H9 (cell line): Measurements from ENCODE around the gene ARFGEF2. TPM values are rescaled to one million over a fixed set of nuclear protein-coding genes. Genes with fewer than 3 reads are reported as not detected.

Experiments
- DNase-seq: peaks from one replicate; pipeline ENCODE4 v3.0.0-alpha.2; 2017
- H2AFZ ChIP-seq: one replicate; pipeline ENCODE4 v1.6.1; 2013; ENCODE audit warnings: mild to moderate bottlenecking, low read length, control low read depth, moderate library complexity
- H2AK5ac ChIP-seq: 2 replicates; pipeline ENCODE4 v1.6.1; 2013; ENCODE audit warnings: low read length, control low read depth, mixed read lengths; ENCODE audit not compliant: insufficient read length
- H2BK120ac ChIP-seq: one replicate; pipeline ENCODE4 v1.6.1; 2013; ENCODE audit warnings: low read depth, mild to moderate bottlenecking, low read length, control low read depth, inconsistent platforms; ENCODE audit not compliant: poor library complexity, severe bottlenecking
- H2BK12ac ChIP-seq: 2 replicates; pipeline ENCODE4 v1.6.1; 2013; ENCODE audit warnings: low read length, control low read depth, mixed read lengths, low read depth; ENCODE audit not compliant: insufficient read length
- H2BK15ac ChIP-seq: 2 replicates; pipeline ENCODE4 v1.6.1; 2013; ENCODE audit warnings: low read depth, low read length, control low read depth
- H2BK20ac ChIP-seq: one replicate; pipeline ENCODE4 v1.6.1; 2013; ENCODE audit warnings: low read depth, mild to moderate bottlenecking, low read length, control low read depth, inconsistent platforms; ENCODE audit not compliant: poor library complexity, severe bottlenecking
- H2BK5ac ChIP-seq: 2 replicates; pipeline ENCODE4 v1.6.1; 2013; ENCODE audit warnings: low read length, control low read depth, mixed read lengths; ENCODE audit not compliant: insufficient read length
- H3K14ac ChIP-seq: 2 replicates; pipeline ENCODE4 v1.6.1; 2013; ENCODE audit warnings: low read length, control low read depth; ENCODE audit not compliant: insufficient read depth
- H3K18ac ChIP-seq: 2 replicates; pipeline ENCODE4 v1.6.1; 2013; ENCODE audit warnings: low read depth, mild to moderate bottlenecking, mixed read lengths, low read length, control low read depth; ENCODE audit not compliant: insufficient read length
- H3K23ac ChIP-seq: 2 replicates; pipeline ENCODE4 v1.6.1; 2013; ENCODE audit warnings: low read length, control low read depth, mixed read lengths, low read depth; ENCODE audit not compliant: insufficient read length
- H3K23me2 ChIP-seq: 2 replicates; pipeline ENCODE4 v1.6.1; 2013; ENCODE audit warnings: low read depth, mild to moderate bottlenecking, mixed read lengths, low read length, control low read depth; ENCODE audit not compliant: insufficient read length, poor library complexity, severe bottlenecking
- H3K27ac ChIP-seq: 2 replicates; pipeline ENCODE4 v1.5.1; 2013; ENCODE audit warnings: low read length, control low read depth, mixed read lengths, low read depth; ENCODE audit not compliant: insufficient read length
- H3K27me3 ChIP-seq: 2 replicates; pipeline ENCODE4 v1.6.1; 2013; ENCODE audit warnings: low read length, control low read depth, inconsistent platforms; ENCODE audit not compliant: insufficient read depth
- H3K4ac ChIP-seq: 2 replicates; pipeline ENCODE4 v1.6.1; 2013; ENCODE audit warnings: low read depth, mild to moderate bottlenecking, control low read depth, inconsistent platforms, low read length, moderate library complexity
- H3K4me1 ChIP-seq: 2 replicates; pipeline ENCODE4 v1.6.1; 2013; ENCODE audit warnings: low read length, control low read depth, inconsistent platforms; ENCODE audit not compliant: insufficient read depth
- H3K4me2 ChIP-seq: 2 replicates; pipeline ENCODE4 v1.6.1; 2013; ENCODE audit warnings: low read length, control low read depth, mixed read lengths; ENCODE audit not compliant: insufficient read length, insufficient read depth
- H3K56ac ChIP-seq: 2 replicates; pipeline ENCODE4 v1.6.1; 2013; ENCODE audit warnings: low read depth, mild to moderate bottlenecking, mixed read lengths, low read length, control low read depth; ENCODE audit not compliant: insufficient read length
- H3K79me1 ChIP-seq: 2 replicates; pipeline ENCODE4 v1.6.1; 2013; ENCODE audit warnings: low read depth, mild to moderate bottlenecking, moderate library complexity, low read length, control low read depth, inconsistent platforms; ENCODE audit not compliant: insufficient read depth, poor library complexity, severe bottlenecking
- H3K79me2 ChIP-seq: 2 replicates; pipeline ENCODE4 v1.6.1; 2013; ENCODE audit warnings: low read length, control low read depth, inconsistent platforms; ENCODE audit not compliant: insufficient read depth
- H3K9ac ChIP-seq: 2 replicates; pipeline ENCODE4 v1.6.1; 2013; ENCODE audit warnings: low read length, control low read depth, mixed read lengths; ENCODE audit not compliant: insufficient read length; ENCODE audit errors: extremely low read depth
- H3K9me3 ChIP-seq: one replicate; pipeline ENCODE4 v1.6.1; 2013; ENCODE audit warnings: low read depth, low read length, inconsistent platforms; ENCODE audit not compliant: control insufficient read depth
- H3T11ph ChIP-seq: one replicate; pipeline ENCODE4 v1.6.1; 2013; ENCODE audit warnings: mild to moderate bottlenecking, low read length, control low read depth, inconsistent platforms
- H4K20me1 ChIP-seq: one replicate; pipeline ENCODE4 v1.6.1; 2013; ENCODE audit not compliant: control insufficient read depth, insufficient read length, insufficient read depth
- H4K5ac ChIP-seq: 2 replicates; pipeline ENCODE4 v1.6.1; 2013; ENCODE audit warnings: low read depth, mild to moderate bottlenecking, mixed read lengths, low read length, control low read depth; ENCODE audit not compliant: insufficient read length
- H4K8ac ChIP-seq: replicated peaks from 2 replicates; pipeline ENCODE4 v1.6.1; 2013; ENCODE audit warnings: low read length, control low read depth, mixed read lengths, low read depth; ENCODE audit not compliant: insufficient read length
- H4K91ac ChIP-seq: 2 replicates; pipeline ENCODE4 v1.6.1; 2013; ENCODE audit warnings: low read depth, mild to moderate bottlenecking, moderate library complexity, mixed read lengths, low read length, control low read depth; ENCODE audit not compliant: insufficient read length
- H3K27ac Mint-ChIP-seq, 3 experiments: 2 replicates in 2 of 3; 3 replicates in 1 of 3; pipeline ENCODE4 v1.8.0; 2020 to 2021; ENCODE audit warnings: mixed read lengths in 3 of 3, mild to moderate bottlenecking in 1 of 3, moderate library complexity in 1 of 3
- H3K27me3 Mint-ChIP-seq: 2 replicates; pipeline ENCODE4 v1.8.0; 2021; ENCODE audit warnings: low read depth, mild to moderate bottlenecking, moderate library complexity, mixed read lengths
- H3K36me3 Mint-ChIP-seq, 3 experiments: 2 replicates in 2 of 3; 3 replicates in 1 of 3; pipeline ENCODE4 v1.8.0; 2020 to 2021; ENCODE audit warnings: low read depth in 3 of 3, mixed read lengths in 3 of 3; ENCODE audit not compliant: insufficient read depth in 1 of 3
- H3K4me1 Mint-ChIP-seq, 2 experiments: 2 replicates each; pipeline ENCODE4 v1.8.0; 2020; ENCODE audit warnings: mixed read lengths in 2 of 2
- H3K4me3 Mint-ChIP-seq, 2 experiments: 2 replicates in 1 of 2; 3 replicates in 1 of 2; pipeline ENCODE4 v1.8.0; 2020 to 2021; ENCODE audit warnings: mild to moderate bottlenecking in 2 of 2, mixed read lengths in 2 of 2, moderate library complexity in 1 of 2
- H3K9me3 Mint-ChIP-seq, 2 experiments: 2 replicates in 1 of 2; 3 replicates in 1 of 2; pipeline ENCODE4 v1.8.0; 2020; ENCODE audit warnings: mild to moderate bottlenecking in 2 of 2, mixed read lengths in 2 of 2, moderate library complexity in 1 of 2
- WGBS: extraction: QIAGEN DNeasy Blood & Tissue Kit; methylation state at CpG from one replicate; pipeline ENCODE4 v1.1.7; 2013; ENCODE audit warnings: missing lambda C conversion rate, low lambda C conversion rate, mixed read lengths; ENCODE audit not compliant: insufficient read length; ENCODE audit errors: extremely low coverage; 5-methylcytosine and 5-hydroxymethylcytosine counted together
- total RNA-seq: library from RNA; stranded (reverse); gene quantifications from 2 replicates; pipeline ENCODE4 v1.2.1, GENCODE V29; 2021
- TF ChIP-seq, protein P1 (sequence below): fragments of 200-600 bp; sonication (generic); conservative IDR thresholded peaks from 3 replicates; pipeline ENCODE4 v1.8.0; 2021; ENCODE audit warnings: antibody characterized with exemption, mild to moderate bottlenecking

The ARFGEF2 gene
- total RNA-seq, 1 experiment from 2014 or later = 16.6 TPM

- no peak overlapping the region for H3K4me2 ChIP-seq
- WGBS = no CpG with 5 or more reads among the region's 6 CpGs
- H3K36me3 Mint-ChIP-seq = peaks cover 2 to 9% (median 8%) of the 10 kb centered on the region in 3 experiments; a peak in 4 of 7 replicates
Measured at GRCh38 chr20:48930035-48930434, 8.5 kb downstream of the ARFGEF2 start.

More at GRCh38 chr20:48930035-48930434, 8.5 kb downstream of the ARFGEF2 start:
- H3K27ac ChIP-seq = no peak overlapping the region
- no peaks in the 10 kb centered on the region for H3K27me3 ChIP-seq
- no peaks in the 10 kb centered on the region for H3K4me1 ChIP-seq
- H3K4me3 Mint-ChIP-seq = no peak overlapping the region
- H3K18ac ChIP-seq = no peak overlapping the region
- H3K79me2 ChIP-seq = peaks cover 26% of the 10 kb centered on the region; the same call in 1 of the 2 replicates
- H2BK12ac ChIP-seq = no peak overlapping the region
- H3K23me2 ChIP-seq = no peaks in the 10 kb centered on the region
- H3K79me1 ChIP-seq = peaks cover 9% of the 10 kb centered on the region
- no peak overlapping the region for H3K27ac Mint-ChIP-seq
- no peak overlapping the region for H4K5ac ChIP-seq
- H3K23ac ChIP-seq = no peak overlapping the region
- H2AK5ac ChIP-seq = no peak overlapping the region
- no peak overlapping the region for H3K14ac ChIP-seq
- H3K9me3 Mint-ChIP-seq = peaks cover 3% of the 10 kb centered on the region in 2 experiments; a peak in 3 of 5 replicates
- peaks cover 3% of the 10 kb centered on the region for H4K20me1 ChIP-seq
- TF ChIP-seq, protein P1, sequence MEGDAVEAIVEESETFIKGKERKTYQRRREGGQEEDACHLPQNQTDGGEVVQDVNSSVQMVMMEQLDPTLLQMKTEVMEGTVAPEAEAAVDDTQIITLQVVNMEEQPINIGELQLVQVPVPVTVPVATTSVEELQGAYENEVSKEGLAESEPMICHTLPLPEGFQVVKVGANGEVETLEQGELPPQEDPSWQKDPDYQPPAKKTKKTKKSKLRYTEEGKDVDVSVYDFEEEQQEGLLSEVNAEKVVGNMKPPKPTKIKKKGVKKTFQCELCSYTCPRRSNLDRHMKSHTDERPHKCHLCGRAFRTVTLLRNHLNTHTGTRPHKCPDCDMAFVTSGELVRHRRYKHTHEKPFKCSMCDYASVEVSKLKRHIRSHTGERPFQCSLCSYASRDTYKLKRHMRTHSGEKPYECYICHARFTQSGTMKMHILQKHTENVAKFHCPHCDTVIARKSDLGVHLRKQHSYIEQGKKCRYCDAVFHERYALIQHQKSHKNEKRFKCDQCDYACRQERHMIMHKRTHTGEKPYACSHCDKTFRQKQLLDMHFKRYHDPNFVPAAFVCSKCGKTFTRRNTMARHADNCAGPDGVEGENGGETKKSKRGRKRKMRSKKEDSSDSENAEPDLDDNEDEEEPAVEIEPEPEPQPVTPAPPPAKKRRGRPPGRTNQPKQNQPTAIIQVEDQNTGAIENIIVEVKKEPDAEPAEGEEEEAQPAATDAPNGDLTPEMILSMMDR = no peak
- DNase-seq = no peak
- H2BK20ac ChIP-seq = no peak overlapping the region
- no peak overlapping the region for H4K91ac ChIP-seq
- no peak overlapping the region for H2AFZ ChIP-seq
- no peak overlapping the region for H3K9ac ChIP-seq
- no peak overlapping the region for H3T11ph ChIP-seq
- no peak overlapping the region for H4K8ac ChIP-seq
- H2BK120ac ChIP-seq = no peak overlapping the region
- no peaks in the 10 kb centered on the region for H3K9me3 ChIP-seq
- no peak overlapping the region for H2BK5ac ChIP-seq
- peaks cover 3% of the 10 kb centered on the region in 2 experiments; a peak in 1 of 4 replicates for H3K4me1 Mint-ChIP-seq
- no peak overlapping the region for H3K4ac ChIP-seq
- H2BK15ac ChIP-seq = no peak overlapping the region
- no peak overlapping the region for H3K56ac ChIP-seq
- H3K27me3 Mint-ChIP-seq = no peaks in the 10 kb centered on the region
